ENCODE data around the gene UBR2. TPM values are rescaled to one million over a fixed set of nuclear protein-coding genes. Genes with fewer than 3 reads are reported as not detected.

UBR2 gene
- total RNA-seq, 1 experiment from 2014 or later: 20.1 TPM

- no TSS peak for BruUV-seq (replicated peaks)
- DNase-seq (ENCODE audit: unreplicated experiment): peak; percentile 23
- CTCF ChIA-PET: interaction anchor here (1.1 to 3.7 kb wide), 3 partner anchors 11 to 27 kb away, joined by 4 to 27 read pairs (median 8); no protein-coding TSS in a partner anchor
- POLR2A ChIA-PET: interaction anchor here (0.6 to 1.4 kb wide), 6 partner anchors 8 to 673 kb away, joined by 3 to 4 read pairs (median 3); no protein-coding TSS in a partner anchor
- H3K27me3 Mint-ChIP-seq (ENCODE audit: insufficient read depth, unreplicated experiment): no peaks in the 10 kb centered on the region
- no peak overlapping the region for H3K4me3 Mint-ChIP-seq (ENCODE audit: unreplicated experiment)
- TF ChIP-seq, protein P1, sequence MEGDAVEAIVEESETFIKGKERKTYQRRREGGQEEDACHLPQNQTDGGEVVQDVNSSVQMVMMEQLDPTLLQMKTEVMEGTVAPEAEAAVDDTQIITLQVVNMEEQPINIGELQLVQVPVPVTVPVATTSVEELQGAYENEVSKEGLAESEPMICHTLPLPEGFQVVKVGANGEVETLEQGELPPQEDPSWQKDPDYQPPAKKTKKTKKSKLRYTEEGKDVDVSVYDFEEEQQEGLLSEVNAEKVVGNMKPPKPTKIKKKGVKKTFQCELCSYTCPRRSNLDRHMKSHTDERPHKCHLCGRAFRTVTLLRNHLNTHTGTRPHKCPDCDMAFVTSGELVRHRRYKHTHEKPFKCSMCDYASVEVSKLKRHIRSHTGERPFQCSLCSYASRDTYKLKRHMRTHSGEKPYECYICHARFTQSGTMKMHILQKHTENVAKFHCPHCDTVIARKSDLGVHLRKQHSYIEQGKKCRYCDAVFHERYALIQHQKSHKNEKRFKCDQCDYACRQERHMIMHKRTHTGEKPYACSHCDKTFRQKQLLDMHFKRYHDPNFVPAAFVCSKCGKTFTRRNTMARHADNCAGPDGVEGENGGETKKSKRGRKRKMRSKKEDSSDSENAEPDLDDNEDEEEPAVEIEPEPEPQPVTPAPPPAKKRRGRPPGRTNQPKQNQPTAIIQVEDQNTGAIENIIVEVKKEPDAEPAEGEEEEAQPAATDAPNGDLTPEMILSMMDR (IDR thresholded peaks at IDR 0.05; ENCODE audit: unreplicated experiment): no peak
- intact Hi-C loops (cut with micrococcal nuclease): no loop called here
- H3K4me1 Mint-ChIP-seq (ENCODE audit: insufficient read depth, unreplicated experiment): peaks cover 8% of the 10 kb centered on the region
- no peaks in the 10 kb centered on the region for H3K36me3 Mint-ChIP-seq (ENCODE audit: insufficient read depth, unreplicated experiment)
- no peaks in the 10 kb centered on the region for H3K9me3 Mint-ChIP-seq (ENCODE audit: unreplicated experiment)
- H3K27ac Mint-ChIP-seq (ENCODE audit: low read depth, unreplicated experiment): no peak overlapping the region
Observed at GRCh38 chr6:42520786-42521607, 42.8 kb upstream of the UBR2 start.

DNA sequence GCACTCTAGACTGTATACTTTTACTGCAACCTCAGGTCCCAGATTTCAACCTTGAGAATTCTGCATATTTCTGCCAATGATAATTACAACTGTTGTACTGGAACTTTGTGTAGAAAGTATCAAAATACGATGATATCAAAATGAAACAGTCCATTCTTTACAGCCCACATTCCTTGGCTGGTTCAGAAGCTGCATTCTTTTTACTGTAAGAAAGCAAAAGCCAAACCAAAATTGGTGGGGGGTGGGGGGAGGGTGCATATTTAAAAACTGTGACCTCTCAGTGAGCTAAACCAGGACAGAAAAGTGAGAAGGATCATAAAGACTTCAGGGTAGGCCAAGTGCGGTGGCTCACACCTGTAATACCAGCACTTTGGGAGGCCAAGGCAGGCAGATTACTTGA is 41.8 kb upstream of the UBR2 start:
- peaks cover 8% of the 10 kb centered on the region for H3K4me1 Mint-ChIP-seq (ENCODE audit: insufficient read depth, unreplicated experiment)
- H3K9me3 Mint-ChIP-seq (ENCODE audit: unreplicated experiment): no peaks in the 10 kb centered on the region
- ChIA-PET POLR2A (no interaction called here), CTCF (interaction anchor here (1.5 to 3.7 kb wide), 2 partner anchors 10 to 26 kb away, joined by 6 to 27 read pairs; no protein-coding TSS in a partner anchor)
- intact Hi-C loops (cut with micrococcal nuclease): no loop called here
- H3K27ac Mint-ChIP-seq (ENCODE audit: low read depth, unreplicated experiment): no peak overlapping the region
- BruUV-seq (replicated peaks): no TSS peak
- H3K4me3 Mint-ChIP-seq (ENCODE audit: unreplicated experiment): no peak overlapping the region
- H3K36me3 Mint-ChIP-seq (ENCODE audit: insufficient read depth, unreplicated experiment): no peaks in the 10 kb centered on the region
- no peaks in the 10 kb centered on the region for H3K27me3 Mint-ChIP-seq (ENCODE audit: insufficient read depth, unreplicated experiment)
- TF ChIP-seq, protein P1 (IDR thresholded peaks at IDR 0.05; ENCODE audit: unreplicated experiment): no peak
- DNase-seq (ENCODE audit: unreplicated experiment): no peak

- ChIA-PET POLR2A (no interaction called here), CTCF (interaction anchor here (1.0 to 3.7 kb wide), 3 partner anchors 9 to 25 kb away, joined by 4 to 27 read pairs (median 6); no protein-coding TSS in a partner anchor)
- TF ChIP-seq, protein P1 (IDR thresholded peaks at IDR 0.05; ENCODE audit: unreplicated experiment): no peak
- H3K9me3 Mint-ChIP-seq (ENCODE audit: unreplicated experiment): no peaks in the 10 kb centered on the region
- no peak overlapping the region for H3K27ac Mint-ChIP-seq (ENCODE audit: low read depth, unreplicated experiment)
- no peaks in the 10 kb centered on the region for H3K27me3 Mint-ChIP-seq (ENCODE audit: insufficient read depth, unreplicated experiment)
- BruUV-seq (replicated peaks): no TSS peak
- peaks cover 8% of the 10 kb centered on the region for H3K4me1 Mint-ChIP-seq (ENCODE audit: insufficient read depth, unreplicated experiment)
- no peaks in the 10 kb centered on the region for H3K36me3 Mint-ChIP-seq (ENCODE audit: insufficient read depth, unreplicated experiment)
- H3K4me3 Mint-ChIP-seq (ENCODE audit: unreplicated experiment): no peak overlapping the region
- intact Hi-C loops (cut with micrococcal nuclease): no loop called here
- DNase-seq (ENCODE audit: unreplicated experiment): no peak
Observed at GRCh38 chr6:42522942-42523814, 40.7 kb upstream of the UBR2 start.

GRCh38 chr6:42525206-42525605 is 38.6 kb upstream of the UBR2 start:
- no TSS peak for BruUV-seq (replicated peaks)
- ChIA-PET POLR2A (no interaction called here), CTCF (no interaction called here)
- no peak overlapping the region for H3K27ac Mint-ChIP-seq (ENCODE audit: low read depth, unreplicated experiment)
- H3K4me1 Mint-ChIP-seq (ENCODE audit: insufficient read depth, unreplicated experiment): peaks cover 8% of the 10 kb centered on the region
- DNase-seq (ENCODE audit: unreplicated experiment): no peak
- H3K27me3 Mint-ChIP-seq (ENCODE audit: insufficient read depth, unreplicated experiment): no peaks in the 10 kb centered on the region
- intact Hi-C loops (cut with micrococcal nuclease): no loop called here
- TF ChIP-seq, protein P1 (IDR thresholded peaks at IDR 0.05; ENCODE audit: unreplicated experiment): no peak
- H3K9me3 Mint-ChIP-seq (ENCODE audit: unreplicated experiment): no peaks in the 10 kb centered on the region
- no peak overlapping the region for H3K4me3 Mint-ChIP-seq (ENCODE audit: unreplicated experiment)
- H3K36me3 Mint-ChIP-seq (ENCODE audit: insufficient read depth, unreplicated experiment): no peaks in the 10 kb centered on the region
